Muscle of leg (tissue), 11 donors: Measurements from ENCODE around the gene LRIG1. TPM values are rescaled to one million over a fixed set of nuclear protein-coding genes. Genes with fewer than 3 reads are reported as not detected.
A peak's percentile ranks its signal among the peaks of the same experiment; 100 is the strongest.

ENCODE experiments used
- DNase-seq: peaks from one replicate; pipeline ENCODE4 v3.0.0; 2013
- H3K27ac ChIP-seq: one replicate; pipeline ENCODE4 v1.5.1; 2013; ENCODE audit warnings: mild to moderate bottlenecking, low read length, control low read depth
- H3K27me3 ChIP-seq: one replicate; pipeline ENCODE4 v1.6.1; 2013; ENCODE audit warnings: low read length; ENCODE audit not compliant: control insufficient read depth, insufficient read depth
- H3K36me3 ChIP-seq: one replicate; pipeline ENCODE4 v1.6.1; 2013; ENCODE audit warnings: low read length; ENCODE audit not compliant: control insufficient read depth, insufficient read depth
- H3K4me1 ChIP-seq: one replicate; pipeline ENCODE4 v1.6.1; 2013; ENCODE audit warnings: low read length; ENCODE audit not compliant: control insufficient read depth, insufficient read depth
- H3K4me3 ChIP-seq: one replicate; pipeline ENCODE4 v1.5.1; 2013; ENCODE audit warnings: low read length, control low read depth
- H3K9me3 ChIP-seq: replicated peaks from 2 replicates; pipeline ENCODE4 v1.6.1; 2013; ENCODE audit warnings: low read depth, low read length; ENCODE audit not compliant: control insufficient read depth
- WGBS: methylation state at CpG from one replicate; pipeline ENCODE4 v1.1.5; 2013; ENCODE audit warnings: missing lambda C conversion rate; ENCODE audit not compliant: insufficient coverage; 5-methylcytosine and 5-hydroxymethylcytosine counted together
- polyA plus RNA-seq, 8 donors: library from polyadenylated mRNA; unstranded; fragments of 120-200 nt; gene quantifications; one replicate each; pipeline versions ENCODE4 v1.2.1 to v1.2.3, GENCODE V29; 2013; ENCODE audit warnings: inconsistent platforms in 1 of 8, low replicate concordance in 1 of 8; ENCODE audit not compliant: insufficient read length in 8 of 8, insufficient read depth in 1 of 8
- total RNA-seq: library from RNA; stranded (reverse); fragments of 120-200 nt; gene quantifications from one replicate; pipeline ENCODE4 v1.2.4, GENCODE V29; 2013

LRIG1 gene
- total and polyA plus RNA-seq, 9 donors = 79.6 to 127 (median 103) TPM

DNA sequence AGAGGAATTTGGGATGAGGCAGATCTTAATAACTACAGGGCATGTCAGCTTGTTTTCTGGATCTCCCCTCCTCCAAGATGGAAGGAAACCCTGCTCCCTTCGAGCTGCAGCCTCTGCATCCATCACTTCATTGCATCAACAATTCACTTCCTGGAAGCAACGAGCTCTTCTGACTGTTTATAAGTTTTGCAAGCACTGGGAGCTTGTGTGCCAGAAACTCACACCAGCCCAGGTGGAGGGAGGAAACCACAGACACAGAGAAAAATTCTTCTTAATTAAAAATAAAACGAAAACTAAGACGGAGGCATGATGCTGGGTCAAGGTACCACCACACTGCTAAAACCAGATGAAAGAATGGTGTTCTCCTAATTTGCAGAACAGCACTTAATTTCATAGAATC lies 10.6 kb downstream of the LRIG1 start:
- DNase-seq = peak; percentile 55
- Histone ChIP-seq H3K27ac (peak overlapping the region; percentile 52), H3K4me1 (peaks cover 34% of the 10 kb centered on the region), H3K4me3 (no peak overlapping the region), H3K9me3 (no peaks in the 10 kb centered on the region), H3K27me3 (no peaks in the 10 kb centered on the region), H3K36me3 (no peaks in the 10 kb centered on the region)
- 37% methylated on average over 3 of the region's 4 CpGs for WGBS

- 92% methylated on average over 2 of the region's 4 CpGs for WGBS
- no peaks in the 10 kb centered on the region for H3K36me3 ChIP-seq
- H3K27ac ChIP-seq = peak overlapping the region; percentile 52
- no peak for DNase-seq
- no peaks in the 10 kb centered on the region for H3K9me3 ChIP-seq
- no peaks in the 10 kb centered on the region for H3K27me3 ChIP-seq
- H3K4me3 ChIP-seq = no peak overlapping the region
- H3K4me1 ChIP-seq = peaks cover 37% of the 10 kb centered on the region
Measured at GRCh38 chr3:66489581-66489980, 11.2 kb downstream of the LRIG1 start.

- WGBS = 100% methylated on average over 1 of the region's 2 CpGs
- H3K4me3 ChIP-seq = no peak overlapping the region
- peaks cover 41% of the 10 kb centered on the region for H3K4me1 ChIP-seq
- no peak overlapping the region for H3K27ac ChIP-seq
- DNase-seq = no peak
- no peaks in the 10 kb centered on the region for H3K36me3 ChIP-seq
- H3K9me3 ChIP-seq = no peaks in the 10 kb centered on the region
- no peaks in the 10 kb centered on the region for H3K27me3 ChIP-seq
Measured at GRCh38 chr3:66489115-66489514, 11.7 kb downstream of the LRIG1 start.

GRCh38 chr3:66488492-66488891 lies 12.3 kb downstream of the LRIG1 start:
- H3K36me3 ChIP-seq = no peaks in the 10 kb centered on the region
- no peak overlapping the region for H3K27ac ChIP-seq
- H3K4me1 ChIP-seq = peaks cover 43% of the 10 kb centered on the region
- no peak for DNase-seq
- no peak overlapping the region for H3K4me3 ChIP-seq
- WGBS = 100% methylated on average over 1 of the region's 4 CpGs
- H3K27me3 ChIP-seq = no peaks in the 10 kb centered on the region
- no peaks in the 10 kb centered on the region for H3K9me3 ChIP-seq

- H3K9me3 ChIP-seq = no peaks in the 10 kb centered on the region
- H3K4me1 ChIP-seq = peaks cover 43% of the 10 kb centered on the region
- WGBS = 48% methylated on average over 5 of the region's 5 CpGs
- peak overlapping the region; percentile 96 for H3K27ac ChIP-seq
- no peaks in the 10 kb centered on the region for H3K27me3 ChIP-seq
- H3K36me3 ChIP-seq = no peaks in the 10 kb centered on the region
- H3K4me3 ChIP-seq = no peak overlapping the region
- peak; percentile 66 for DNase-seq
Measured at GRCh38 chr3:66487465-66487864, 13.4 kb downstream of the LRIG1 start.

DNA sequence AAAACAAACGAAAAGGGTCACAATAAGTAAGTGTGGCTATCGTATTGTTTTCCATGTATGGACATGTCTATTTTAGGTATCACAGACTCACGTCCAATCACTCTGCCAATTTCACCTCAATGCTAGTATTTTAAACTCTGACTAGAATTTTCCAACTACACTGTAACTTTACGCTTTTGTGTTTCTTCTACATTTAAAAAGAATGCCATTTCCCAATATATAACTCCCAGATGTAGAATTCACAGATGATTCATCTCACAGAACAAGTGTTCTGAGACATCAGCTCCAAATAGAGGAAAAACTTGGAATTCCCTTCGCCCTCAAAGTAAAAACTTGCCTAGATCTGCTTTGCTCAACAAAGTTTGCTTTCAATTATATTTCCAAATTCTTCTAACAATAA lies 14.2 kb downstream of the LRIG1 start:
- no peak overlapping the region for H3K4me3 ChIP-seq
- H3K27ac ChIP-seq = peak overlapping the region; percentile 96
- 17% methylated on average over 1 of the region's 5 CpGs for WGBS
- H3K9me3 ChIP-seq = no peaks in the 10 kb centered on the region
- H3K27me3 ChIP-seq = no peaks in the 10 kb centered on the region
- H3K4me1 ChIP-seq = peaks cover 51% of the 10 kb centered on the region
- no peaks in the 10 kb centered on the region for H3K36me3 ChIP-seq
- DNase-seq = peak; percentile 96

DNA sequence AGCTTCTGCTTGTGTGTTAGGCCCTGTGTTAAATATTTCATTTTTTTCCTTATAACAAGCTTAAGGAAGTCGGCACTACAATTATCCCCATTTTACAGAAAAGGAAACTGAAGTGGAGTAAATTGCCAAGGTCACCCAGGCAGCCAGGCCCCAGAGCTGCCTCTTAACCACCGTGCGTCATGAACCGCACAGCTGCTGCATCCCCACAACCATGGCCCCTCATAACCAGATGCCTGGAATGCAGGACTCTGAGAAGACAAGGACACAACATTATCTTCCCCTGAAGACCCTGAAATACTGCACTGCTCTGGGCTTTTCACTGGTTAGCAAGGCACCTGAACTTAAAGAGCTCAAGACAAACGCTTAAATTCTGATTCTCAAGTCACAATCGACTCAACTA lies 14.6 kb downstream of the LRIG1 start:
- Histone ChIP-seq H3K4me3 (no peak overlapping the region), H3K27me3 (no peaks in the 10 kb centered on the region), H3K27ac (peak overlapping the region; percentile 96), H3K36me3 (no peaks in the 10 kb centered on the region), H3K4me1 (peaks cover 54% of the 10 kb centered on the region), H3K9me3 (no peaks in the 10 kb centered on the region)
- DNase-seq = peak; percentile 64
- 32% methylated on average over 4 of the region's 6 CpGs for WGBS

- Histone ChIP-seq H3K36me3 (no peaks in the 10 kb centered on the region), H3K4me3 (no peak overlapping the region), H3K4me1 (peaks cover 62% of the 10 kb centered on the region), H3K27ac (peak overlapping the region; percentile 96), H3K9me3 (no peaks in the 10 kb centered on the region), H3K27me3 (no peaks in the 10 kb centered on the region)
- whole genome bisulfite sequencing = 77% methylated on average over 5 of the region's 12 CpGs
- peak; percentile 56 for DNase-seq
Measured at GRCh38 chr3:66485291-66485968, 15.4 kb downstream of the LRIG1 start.

- 69% methylated on average over 7 of the region's 9 CpGs for WGBS
- Histone ChIP-seq H3K9me3 (no peaks in the 10 kb centered on the region), H3K4me3 (no peak overlapping the region), H3K27me3 (no peaks in the 10 kb centered on the region), H3K4me1 (peaks cover 59% of the 10 kb centered on the region), H3K36me3 (no peaks in the 10 kb centered on the region), H3K27ac (peak overlapping the region; percentile 90)
- no peak for DNase-seq
Measured at GRCh38 chr3:66484106-66484844, 16.5 kb downstream of the LRIG1 start.

- Histone ChIP-seq H3K9me3 (no peaks in the 10 kb centered on the region), H3K4me3 (no peak overlapping the region), H3K27me3 (no peaks in the 10 kb centered on the region), H3K4me1 (peaks cover 63% of the 10 kb centered on the region), H3K36me3 (no peaks in the 10 kb centered on the region), H3K27ac (peak overlapping the region; percentile 90)
- 51% methylated on average over 13 of the region's 13 CpGs for whole genome bisulfite sequencing
- peak; percentile 71 for DNase-seq
Measured at GRCh38 chr3:66483409-66483906, 17.4 kb downstream of the LRIG1 start.
